HepG2 (cell line): ENCODE results near the gene AKR1C4. TPM values are rescaled to one million over a fixed set of nuclear protein-coding genes. Genes with fewer than 3 reads are reported as not detected.

ENCODE experiments used
- ATAC-seq: fragments of 200-7000 bp; cut with Tn5 transposase; 3 replicates; pipeline ENCODE4 v1.9.1; 2020; ENCODE audit warnings: mild to moderate bottlenecking, moderate library complexity
- BruUV-seq: library from RNA; stranded (reverse); fragments of 400-500 nt; replicated peaks from 2 replicates; lab custom pipeline; 2021; lab: Mats Ljungman, UMichigan
- CTCF ChIA-PET: fragments of 300-600 bp; formaldehyde crosslinking; extraction: SDS; loops from one replicate; lab custom pipeline; 2021; ENCODE audit warnings: low total read pairs, inconsistent platforms, low intra/inter-chr PET ratio; lab: Yijun Ruan, JAX
- POLR2A ChIA-PET: fragments of 350-600 bp; sonication (Branson Sonifier 250); formaldehyde crosslinking; loops from one replicate; lab custom pipeline; 2020; ENCODE audit warnings: antibody characterized with exemption, inconsistent platforms; lab: Yijun Ruan, JAX
- DNase-seq: peaks from one replicate; pipeline ENCODE4 v3.0.0-alpha.2; 2015; ENCODE audit warnings: low spot score
- FAIRE-seq: peaks from 3 replicates; lab custom pipeline; 2011; peaks lifted over from hg19 to GRCh38; lab: Jason Lieb, UNC
- H2AFZ ChIP-seq: one replicate; pipeline ENCODE4 v1.6.1; 2011; ENCODE audit warnings: low read length, inconsistent platforms
- H3K27ac ChIP-seq: fragments of 300-600 bp; 3 replicates; pipeline ENCODE4 v1.8.0; 2011; ENCODE audit warnings: mixed run types, mild to moderate bottlenecking, mixed read lengths, low read length, inconsistent platforms; ENCODE audit not compliant: insufficient read depth; ENCODE audit errors: extremely low read length
- H3K27me3 ChIP-seq, 2 experiments: fragments of 200-600 bp in 1 of 2; 2 replicates in 1 of 2; 3 replicates in 1 of 2; pipeline versions ENCODE4 v1.6.0 to v1.8.0; 2011; ENCODE audit warnings: low read length in 2 of 2, mild to moderate bottlenecking in 2 of 2, moderate library complexity in 2 of 2, inconsistent platforms in 1 of 2; ENCODE audit not compliant: insufficient read depth in 2 of 2, control insufficient read depth in 1 of 2
- H3K36me3 ChIP-seq, 2 experiments: fragments of 200-600 bp in 1 of 2; replicated peaks in 1 of 2; 2 replicates in 1 of 2; 3 replicates in 1 of 2; pipeline versions ENCODE4 v1.5.1 to v1.8.0; 2011; ENCODE audit warnings: low read length in 2 of 2, inconsistent platforms in 1 of 2; ENCODE audit not compliant: insufficient read depth in 2 of 2, control insufficient read depth in 1 of 2
- H3K4me1 ChIP-seq: 2 replicates; pipeline ENCODE4 v1.5.1; 2012; ENCODE audit warnings: low read length, inconsistent platforms; ENCODE audit not compliant: insufficient read depth
- H3K4me2 ChIP-seq: 2 replicates; pipeline ENCODE4 v1.6.0; 2011; ENCODE audit warnings: low read depth, low read length, inconsistent platforms
- H3K4me3 ChIP-seq, 3 experiments: fragments of 200-600 bp in 1 of 3; sonication (generic), shearing (Covaris generic) in 1 of 3; replicated peaks in 1 of 3; 2 replicates each; pipeline ENCODE4 v1.5.1; 2011 to 2016; ENCODE audit warnings: low read length in 3 of 3, inconsistent platforms in 2 of 3, low read depth in 2 of 3, mild to moderate bottlenecking in 2 of 3, control low read depth in 1 of 3, mixed read lengths in 1 of 3; ENCODE audit not compliant: insufficient read depth in 1 of 3
- H3K79me2 ChIP-seq: one replicate; pipeline ENCODE4 v1.6.1; 2011; ENCODE audit warnings: low read length, inconsistent platforms; ENCODE audit not compliant: insufficient read depth
- H3K9ac ChIP-seq: 2 replicates; pipeline ENCODE4 v1.6.0; 2011; ENCODE audit warnings: mild to moderate bottlenecking, low read depth, low read length, inconsistent platforms; ENCODE audit not compliant: insufficient read depth
- H3K9me3 ChIP-seq: 2 replicates; pipeline ENCODE4 v1.5.1; 2012; ENCODE audit warnings: mild to moderate bottlenecking, low read length
- H4K20me1 ChIP-seq: 2 replicates; pipeline ENCODE4 v1.6.0; 2011; ENCODE audit warnings: inconsistent platforms, mild to moderate bottlenecking, low read length, moderate library complexity; ENCODE audit not compliant: insufficient read depth
- CENPT ChIP-seq: sonication (generic); formaldehyde crosslinking; IDR thresholded peaks from 2 replicates; pipeline ENCODE4 v1.8.0; 2022; ENCODE audit warnings: low read depth, mild to moderate bottlenecking, moderate library complexity, missing genetic modification reagents
- KDM4B ChIP-seq: sonication (generic); formaldehyde crosslinking; IDR thresholded peaks from 2 replicates; pipeline ENCODE4 v1.4.0; 2020; ENCODE audit warnings: missing genetic modification reagents
- NFRKB ChIP-seq: fragments of 450-650 bp; IDR thresholded peaks from 2 replicates; pipeline ENCODE4 v1.6.1; 2017
- NFYC ChIP-seq: IDR thresholded peaks from 2 replicates; pipeline ENCODE4 v1.6.1; 2016; ENCODE audit warnings: missing genetic modification reagents, missing compliant biosample characterization
- WGBS: methylation state at CpG from one replicate; pipeline ENCODE4 v1.1.6; 2017; ENCODE audit warnings: low lambda C conversion rate; 5-methylcytosine and 5-hydroxymethylcytosine counted together
- in situ Hi-C: cut with HindIII; loops from 2 replicates; pipeline ENCODE4 v1.10.0; 2017; ENCODE audit warnings: low pct_unique_long_range_greater_than_20kb; ENCODE audit not compliant: extremely low pct_ligation_motif_present
- intact Hi-C: fragments of 100-400 bp; cut with micrococcal nuclease; formaldehyde crosslinking; loops from one replicate; pipeline ENCODE4 v1.10.0; 2022; ENCODE audit not compliant: unreplicated experiment
- polyA plus RNA-seq, 8 experiments: library from polyadenylated mRNA; depleted of rRNA in 3 of 8; stranded (reverse) in 7 of 8; unstranded in 1 of 8; fragments of >200 nt; fragmentation: Illumina TruSeq in 4 of 8; extraction: Trizol in 4 of 8; gene quantifications; 2 replicates each; pipeline versions ENCODE4 v1.2.1 to v1.2.3, GENCODE V29; 2011 to 2016; ENCODE audit warnings: low read depth in 4 of 8, missing spikeins in 1 of 8, mixed read lengths in 1 of 8; ENCODE audit not compliant: insufficient read depth in 1 of 8
- total RNA-seq, 5 experiments: library from RNA; depleted of rRNA; stranded (reverse); fragments of >200 nt; fragmentation: Illumina TruSeq; extraction: Trizol; gene quantifications; 2 replicates each; pipeline ENCODE4 v1.2.3, GENCODE V29; 2016; ENCODE audit warnings: low read depth in 1 of 5

Gene AKR1C4
- total and polyA plus RNA-seq, 2 of the 13 experiments (the other 11 are each of a cell fraction or from before 2014, with no cell fraction given), result 0.18 to 1.3 TPM

DNA sequence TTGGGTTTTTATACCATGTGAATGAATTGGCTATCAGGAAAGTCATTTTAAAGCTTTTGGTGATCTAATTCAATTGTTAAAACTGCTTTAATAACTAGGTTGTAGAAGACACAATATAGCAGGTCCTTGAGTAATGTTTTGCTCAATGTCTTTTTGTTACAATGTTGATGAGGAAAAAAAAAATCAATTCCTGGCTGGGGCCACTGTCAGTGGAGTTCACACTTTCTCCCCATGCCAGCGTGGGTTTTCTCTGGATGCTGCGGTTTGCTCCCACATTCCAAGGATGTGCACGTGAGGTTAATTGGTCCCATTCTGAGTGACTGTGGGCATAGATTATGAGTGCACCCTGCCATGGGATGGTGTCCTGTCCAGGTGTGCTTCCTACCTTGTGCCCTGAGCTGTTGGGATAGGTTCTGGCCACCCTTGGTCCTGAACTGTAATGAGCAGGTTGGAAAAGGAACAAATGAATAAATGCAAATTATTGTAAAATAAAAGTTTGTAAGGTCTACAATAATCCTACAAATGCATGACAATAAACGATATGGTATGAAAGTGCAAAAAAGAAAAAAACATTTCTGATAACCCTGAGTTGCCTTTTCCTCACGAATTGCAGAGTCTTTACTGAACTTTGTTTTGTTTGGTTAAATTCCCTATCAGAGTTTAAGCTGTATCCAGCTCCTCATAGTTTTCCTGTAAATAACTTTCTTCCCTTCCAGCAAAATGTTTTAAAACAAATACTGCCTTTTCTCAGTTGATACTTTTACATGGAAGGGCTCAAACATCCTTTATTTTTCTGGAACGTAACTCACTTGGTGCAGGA is 62.7 kb downstream of the AKR1C4 start:
- Histone ChIP-seq H3K9me3 (peaks cover 7% of the 10 kb centered on the region), H3K27ac (no peak overlapping the region), H3K79me2 (no peaks in the 10 kb centered on the region), H3K9ac (no peak overlapping the region), H4K20me1 (no peaks in the 10 kb centered on the region), H3K4me2 (no peak overlapping the region), H3K36me3 (no peaks in the 10 kb centered on the region), H3K4me1 (peaks cover 34% of the 10 kb centered on the region), H2AFZ (no peak overlapping the region), H3K4me3 (no peak overlapping the region), H3K27me3 (no peaks in the 10 kb centered on the region; a peak in 1 of 5 replicates)
- ATAC-seq (no peak), DNase-seq (no peak), FAIRE-seq (no peak)
- BruUV-seq, result no TSS peak
- ChIA-PET POLR2A (no interaction called here), CTCF (no interaction called here)
- no peak for TF ChIP-seq NFYC (CRISPR knock-in tag)
- in situ Hi-C loops (no loop called here), intact Hi-C loops (no loop called here)
- 70% methylated on average over 6 of the region's 6 CpGs for WGBS

- no peak for TF ChIP-seq CENPT (CRISPR knock-in tag)
- no peak for TF ChIP-seq NFRKB
- no peak for TF ChIP-seq KDM4B (CRISPR knock-in tag)
- FAIRE-seq, result no peak
- 79% methylated on average over 5 of the region's 5 CpGs for WGBS
- no peak overlapping the region for H3K27ac ChIP-seq
- no peak for DNase-seq
- H3K4me2 ChIP-seq, result no peak overlapping the region
- ChIA-PET POLR2A (no interaction called here), CTCF (no interaction called here)
- no peak for ATAC-seq
- H3K27me3 ChIP-seq, result no peaks in the 10 kb centered on the region; a peak in 1 of 5 replicates
- H3K4me3 ChIP-seq, result no peak overlapping the region
- BruUV-seq, result no TSS peak
- H4K20me1 ChIP-seq, result no peaks in the 10 kb centered on the region
- no peak overlapping the region for H2AFZ ChIP-seq
- in situ Hi-C loops (no loop called here), intact Hi-C loops (no loop called here)
- peaks cover 30% of the 10 kb centered on the region for H3K4me1 ChIP-seq
- no peaks in the 10 kb centered on the region for H3K36me3 ChIP-seq
- no peak overlapping the region for H3K9ac ChIP-seq
- no peaks in the 10 kb centered on the region for H3K79me2 ChIP-seq
- H3K9me3 ChIP-seq, result peaks cover 10% of the 10 kb centered on the region
Measured at GRCh38 chr10:5259952-5260578, 63.4 kb downstream of the AKR1C4 start.
